HG03354 (cell line): ENCODE measurements around the gene DCAF6.
"Not testable (repeated sequence)": the region's sequence is repeated elsewhere in the genome, so short reads cannot be mapped to it uniquely, and the experiment has no call there.

ENCODE experiments used
- ATAC-seq: cut with Tn5 transposase; IDR thresholded peaks from one replicate; pipeline ENCODE4 v1.9.1; 2021; ENCODE audit warnings: mild to moderate bottlenecking; ENCODE audit not compliant: unreplicated experiment, poor library complexity, severe bottlenecking

DCAF6 gene, protein sequence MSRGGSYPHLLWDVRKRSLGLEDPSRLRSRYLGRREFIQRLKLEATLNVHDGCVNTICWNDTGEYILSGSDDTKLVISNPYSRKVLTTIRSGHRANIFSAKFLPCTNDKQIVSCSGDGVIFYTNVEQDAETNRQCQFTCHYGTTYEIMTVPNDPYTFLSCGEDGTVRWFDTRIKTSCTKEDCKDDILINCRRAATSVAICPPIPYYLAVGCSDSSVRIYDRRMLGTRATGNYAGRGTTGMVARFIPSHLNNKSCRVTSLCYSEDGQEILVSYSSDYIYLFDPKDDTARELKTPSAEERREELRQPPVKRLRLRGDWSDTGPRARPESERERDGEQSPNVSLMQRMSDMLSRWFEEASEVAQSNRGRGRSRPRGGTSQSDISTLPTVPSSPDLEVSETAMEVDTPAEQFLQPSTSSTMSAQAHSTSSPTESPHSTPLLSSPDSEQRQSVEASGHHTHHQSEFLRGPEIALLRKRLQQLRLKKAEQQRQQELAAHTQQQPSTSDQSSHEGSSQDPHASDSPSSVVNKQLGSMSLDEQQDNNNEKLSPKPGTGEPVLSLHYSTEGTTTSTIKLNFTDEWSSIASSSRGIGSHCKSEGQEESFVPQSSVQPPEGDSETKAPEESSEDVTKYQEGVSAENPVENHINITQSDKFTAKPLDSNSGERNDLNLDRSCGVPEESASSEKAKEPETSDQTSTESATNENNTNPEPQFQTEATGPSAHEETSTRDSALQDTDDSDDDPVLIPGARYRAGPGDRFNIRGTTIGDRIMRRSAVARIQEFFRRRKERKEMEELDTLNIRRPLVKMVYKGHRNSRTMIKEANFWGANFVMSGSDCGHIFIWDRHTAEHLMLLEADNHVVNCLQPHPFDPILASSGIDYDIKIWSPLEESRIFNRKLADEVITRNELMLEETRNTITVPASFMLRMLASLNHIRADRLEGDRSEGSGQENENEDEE

DNA sequence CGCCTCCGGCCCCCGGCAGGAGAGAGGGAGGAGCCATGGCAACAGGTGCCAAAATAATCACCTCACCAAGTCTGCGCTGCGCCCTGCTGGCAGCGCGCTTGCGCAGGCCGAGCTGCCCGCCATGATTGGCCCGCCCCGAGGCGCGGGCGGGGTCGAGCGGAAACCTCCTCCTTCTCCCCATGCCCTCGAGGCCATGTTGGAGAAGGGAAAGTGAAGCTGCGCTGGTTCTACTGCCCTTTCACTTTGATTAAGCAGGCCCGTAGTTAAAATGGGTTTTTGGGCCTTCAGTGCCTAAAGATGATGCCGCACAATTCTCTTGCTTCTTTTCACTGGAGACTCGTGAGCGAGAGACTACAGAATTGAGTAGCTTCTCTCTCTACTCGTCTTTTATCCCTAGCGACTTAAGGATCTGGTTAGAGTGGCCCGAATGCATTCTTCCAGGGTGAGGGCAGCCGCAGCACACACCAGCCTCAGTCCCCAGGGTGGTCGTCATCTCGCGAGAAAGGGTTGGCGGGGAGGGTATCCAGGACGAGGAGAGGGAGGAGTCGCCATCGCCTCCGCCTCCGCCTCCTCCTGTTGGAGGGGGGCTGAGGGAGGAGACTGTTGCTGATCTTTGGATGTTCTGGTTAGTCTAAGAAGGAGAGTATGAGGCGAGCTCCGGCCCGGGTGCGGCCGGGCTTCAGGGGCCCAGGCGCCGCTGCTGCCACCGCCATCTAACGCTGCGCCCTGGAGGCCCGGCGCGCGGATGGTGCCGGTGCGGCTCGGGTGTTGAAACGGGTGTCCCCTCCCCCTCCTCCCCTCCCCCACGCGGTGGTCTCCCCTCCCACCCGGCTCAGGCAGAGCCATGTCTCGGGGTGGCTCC is at the start of gene DCAF6:
TSS of gene DCAF6 (plus strand) at position 616 of the 862 bp plus-strand sequence. CDS start at position 845, 229 bp downstream.
- ATAC-seq, result peak; percentile 76

DNA sequence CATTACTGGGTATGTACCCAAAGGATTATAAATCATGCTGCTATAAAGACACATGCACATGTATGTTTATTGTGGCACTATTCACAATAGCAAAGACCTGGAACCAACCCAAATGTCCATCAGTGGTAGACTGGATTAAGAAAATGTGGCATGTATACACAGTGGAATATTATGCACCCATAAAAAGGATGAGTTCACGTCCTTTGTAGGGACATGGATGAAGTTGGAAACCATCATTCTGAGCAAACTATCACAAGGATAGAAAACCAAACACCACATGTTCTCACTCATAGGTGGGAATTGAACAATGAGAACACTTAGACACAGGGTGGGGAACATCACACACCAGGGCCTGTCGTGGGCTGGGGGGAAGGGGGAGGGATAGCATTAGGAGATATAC is 49.3 kb upstream of the DCAF6 start:
- not testable (repeated sequence) for ATAC-seq

GRCh38 chr1:167890400-167890799 is 46.1 kb upstream of the DCAF6 start:
- ATAC-seq, result no peak

DNA sequence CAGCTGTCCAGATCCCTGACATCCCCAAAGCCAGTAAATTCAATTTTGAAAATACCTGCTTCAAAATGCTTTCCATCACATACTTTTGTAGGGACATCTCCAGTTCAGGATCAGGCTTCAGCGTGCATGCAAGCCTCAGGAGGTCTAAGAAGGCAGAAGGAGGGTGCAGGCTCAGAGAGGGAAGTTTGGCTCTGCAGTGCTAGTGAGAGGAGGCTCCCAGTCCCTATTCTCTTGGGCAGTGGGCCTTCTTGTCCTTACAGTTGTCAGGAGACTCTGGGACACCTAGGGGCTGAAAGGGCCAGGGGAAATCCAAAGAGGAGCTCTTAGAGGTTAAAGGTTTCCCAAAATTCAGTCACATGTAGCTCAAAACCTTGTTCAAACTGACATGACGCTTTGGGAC is 42.7 kb upstream of the DCAF6 start:
- ATAC-seq, result no peak

- ATAC-seq, result peak; percentile 9
Observed at GRCh38 chr1:167898578-167899222, 37.8 kb upstream of the DCAF6 start.

GRCh38 chr1:167899253-167899681 is 37.2 kb upstream of the DCAF6 start:
- ATAC-seq, result peak; percentile 88

GRCh38 chr1:167900907-167901306 is 35.6 kb upstream of the DCAF6 start:
- ATAC-seq, result no peak

DNA sequence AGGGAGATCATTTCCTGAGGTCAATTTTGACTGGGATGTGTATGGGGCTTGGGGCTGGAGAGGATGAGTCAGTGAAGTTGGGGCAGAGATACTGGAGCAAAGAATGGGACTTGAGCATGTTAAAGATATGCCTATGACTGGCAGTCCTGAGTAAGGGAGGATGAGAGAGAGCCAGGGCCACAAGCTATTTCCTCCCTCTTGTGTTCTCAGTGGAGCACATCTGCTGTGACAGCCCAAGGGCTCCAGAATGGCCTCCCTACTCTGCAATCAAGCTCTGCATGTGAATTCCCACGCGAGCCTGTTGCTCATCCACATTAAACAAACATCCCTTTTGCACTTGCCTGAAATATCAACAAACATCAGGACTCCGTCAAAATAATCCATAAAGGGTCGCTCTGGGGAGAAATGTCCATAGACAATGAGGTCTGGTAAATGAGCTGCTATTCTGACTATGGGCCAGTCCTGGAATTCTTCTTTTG is 31.8 kb upstream of the DCAF6 start:
- no peak for ATAC-seq

- no peak for ATAC-seq
Observed at GRCh38 chr1:167905182-167905581, 31.3 kb upstream of the DCAF6 start.

GRCh38 chr1:167905671-167906070 is 30.8 kb upstream of the DCAF6 start:
- ATAC-seq, result no peak

DNA sequence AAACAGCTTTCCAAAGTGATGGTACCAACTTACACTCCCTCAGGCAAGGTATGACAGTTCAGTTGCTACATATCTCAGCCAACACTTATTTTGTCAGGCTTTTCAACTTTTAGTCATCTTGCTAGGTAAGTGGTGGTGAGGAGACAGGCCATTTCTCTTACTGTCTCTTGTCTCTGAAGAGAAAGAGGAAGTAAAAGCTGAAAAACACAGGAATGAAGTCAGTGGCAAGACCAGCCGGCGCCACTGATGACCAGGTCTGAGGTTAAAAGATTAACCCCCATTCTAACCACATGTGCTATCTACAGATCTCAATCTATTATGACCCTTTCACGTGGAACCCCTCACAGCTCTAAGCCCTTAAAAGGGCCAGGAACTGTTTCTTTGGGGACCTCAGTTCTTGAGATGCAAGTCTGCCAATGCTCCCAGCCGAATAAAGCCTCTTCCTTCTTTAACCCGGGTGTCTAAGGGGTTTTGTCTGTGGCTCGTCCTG is 26.7 kb upstream of the DCAF6 start:
- peak; percentile 53 for ATAC-seq

- no peak for ATAC-seq
Observed at GRCh38 chr1:167910530-167910929, 26.0 kb upstream of the DCAF6 start.

DNA sequence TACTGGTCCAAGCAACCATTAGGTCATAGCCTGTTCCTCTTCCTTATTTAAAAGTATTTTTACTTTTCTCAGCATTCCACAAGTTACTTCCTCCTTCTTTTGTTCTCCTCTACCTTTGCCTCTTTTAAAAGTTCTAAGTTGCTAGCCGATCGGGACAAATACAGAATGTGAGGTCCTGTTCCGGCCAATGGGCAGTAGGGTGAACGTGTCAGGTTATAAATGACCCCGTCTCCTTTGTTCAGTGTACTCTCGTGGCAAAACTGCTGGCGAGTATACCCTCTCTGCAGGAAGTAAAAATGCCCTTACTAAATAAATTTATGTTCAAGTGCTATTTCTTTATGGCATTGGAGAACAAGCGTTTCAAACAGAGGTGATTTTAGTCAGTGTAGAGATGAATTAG is 25.1 kb upstream of the DCAF6 start:
- no peak for ATAC-seq

DNA sequence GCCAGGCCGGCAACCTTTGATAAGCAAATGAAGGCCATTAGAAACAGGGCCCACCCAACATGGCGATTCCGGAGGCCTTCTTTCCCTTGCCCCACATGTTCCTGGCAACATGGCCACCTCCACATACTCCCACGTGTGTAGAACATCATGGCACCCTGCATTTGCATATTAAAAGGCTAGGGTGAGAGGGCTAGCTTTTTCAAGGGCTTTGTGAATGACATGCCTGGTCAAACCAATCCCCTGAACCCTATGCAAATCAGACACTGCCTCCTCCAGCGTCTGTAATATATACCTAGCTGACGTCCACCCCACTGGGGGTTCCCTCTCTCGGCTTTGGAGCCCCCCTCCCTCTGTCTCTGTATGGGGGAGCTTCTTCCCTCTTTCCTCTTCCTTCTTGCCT is 24.2 kb upstream of the DCAF6 start:
- no peak for ATAC-seq

- no peak for ATAC-seq
Observed at GRCh38 chr1:167913895-167914496, 22.5 kb upstream of the DCAF6 start, which contains the start of gene ADCY10. Gene ADCY10 (minus strand): TSS chr1:167914134. CDS start chr1:167905140, 8,994 bp downstream.

DNA sequence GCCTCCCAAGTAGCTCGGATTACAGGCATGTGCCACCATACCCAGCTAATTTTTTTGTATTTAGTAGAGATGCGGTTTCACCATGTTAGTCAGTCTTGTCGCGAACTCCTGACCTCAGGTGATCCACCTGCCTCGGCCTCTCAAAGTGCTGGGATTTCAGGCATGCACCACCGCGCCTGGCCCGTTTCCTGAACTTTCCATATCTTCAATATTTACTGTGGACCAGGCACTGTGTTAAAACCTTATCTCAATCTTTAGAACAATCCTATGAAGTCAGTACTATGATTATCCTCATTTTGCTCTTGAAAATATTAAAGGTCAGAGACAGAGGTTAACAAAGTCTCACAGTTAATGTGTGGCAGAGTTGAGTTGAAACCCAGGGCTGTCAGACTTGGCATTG is 20.9 kb upstream of the DCAF6 start:
- no peak for ATAC-seq

GRCh38 chr1:167916766-167917511 is 19.5 kb upstream of the DCAF6 start:
- ATAC-seq, result no peak

GRCh38 chr1:167922023-167922422 is 14.5 kb upstream of the DCAF6 start:
- ATAC-seq, result no peak
